ENCODE measurements around the gene TPD52L1.

- TF ChIP-seq ZBTB33 (IDR thresholded peaks at IDR 0.05) = no peak
- TF ChIP-seq REST (IDR thresholded peaks at IDR 0.05; ENCODE audit: low read depth, low read length) = no peak
- TF ChIP-seq TAF1 (IDR thresholded peaks at IDR 0.05; ENCODE audit: borderline replicate concordance, low read depth, low read length) = no peak
- TF ChIP-seq POLR2AphosphoS5 (IDR thresholded peaks at IDR 0.05; ENCODE audit: low read length) = no peak
- no peak for TF ChIP-seq ETV6 (conservative IDR thresholded peaks at IDR 0.05 in 1 of 2, IDR thresholded peaks at IDR 0.05 in 1 of 2; ENCODE audit: borderline replicate concordance in 1 of 2, low read depth in 1 of 2)
- no peak for TF ChIP-seq ASH2L (IDR thresholded peaks at IDR 0.05; ENCODE audit: borderline replicate concordance, low read depth)
- no peak for TF ChIP-seq SKIL (IDR thresholded peaks at IDR 0.05; ENCODE audit: low read depth, poor library complexity, severe bottlenecking)
- TF ChIP-seq MYC (IDR thresholded peaks at IDR 0.05; ENCODE audit: insufficient read depth, insufficient read length, insufficient replicate concordance, low read length, severe bottlenecking) = no peak
- TF ChIP-seq EZH2 (IDR thresholded peaks at IDR 0.05; ENCODE audit: borderline replicate concordance, control insufficient read depth, low read depth, low read length) = no peak
- TF ChIP-seq CTCF (IDR thresholded peaks at IDR 0.05 in 2 of 3, conservative IDR thresholded peaks at IDR 0.05 in 1 of 3; ENCODE audit: control insufficient read depth in 2 of 3, extremely low read depth in 1 of 3, insufficient read depth in 1 of 3, low read depth in 3 of 3, low read length in 3 of 3) = no peak
- TF ChIP-seq STAT3 (IDR thresholded peaks at IDR 0.05; ENCODE audit: low read depth, low read length) = no peak
Observed at GRCh38 chr6:125231574-125232343, 78.2 kb downstream of the TPD52L1 start.

All from GM12878 (cell line).